ENCODE data around the gene CHST11.

CHST11 gene

DNA sequence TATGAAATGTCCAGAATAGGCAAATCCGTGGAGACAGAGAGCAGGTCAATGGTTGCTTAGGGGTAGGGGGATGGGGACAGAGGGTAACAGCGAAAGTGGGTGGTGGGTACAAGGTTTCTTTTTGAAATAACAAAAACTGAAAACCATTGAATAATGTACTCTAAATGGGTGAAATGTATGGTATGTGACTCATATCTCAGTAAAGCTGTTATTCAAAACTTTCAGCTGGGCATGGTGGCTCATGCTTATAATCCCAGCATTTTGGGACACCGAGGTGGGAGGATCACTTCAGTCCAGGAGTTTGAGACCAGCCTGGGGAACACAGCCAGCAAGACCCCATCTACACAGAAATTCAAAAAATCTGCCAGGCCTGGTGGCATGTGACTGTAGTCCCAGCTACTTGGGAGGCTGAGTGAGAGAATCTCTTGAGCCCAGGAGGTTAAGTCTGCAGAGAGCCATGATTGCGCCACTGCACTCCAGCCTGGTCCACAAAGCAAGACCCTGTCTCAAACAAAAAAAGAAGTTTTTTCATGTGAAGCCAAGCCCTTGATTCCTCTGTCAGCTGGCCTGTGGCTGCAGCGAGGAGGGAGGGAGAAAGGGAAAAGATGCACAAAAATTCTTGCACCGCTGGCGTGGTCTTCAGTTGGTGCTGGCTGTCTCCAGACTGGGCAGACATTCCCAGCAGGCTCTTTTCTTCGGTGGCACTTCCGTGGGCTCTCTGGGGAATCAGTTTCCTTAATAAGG, 253.1 kb downstream of the CHST11 start:
- no peak overlapping the region for H3K4me3 Mint-ChIP-seq
- no peaks in the 10 kb centered on the region for H3K27me3 Mint-ChIP-seq
- H3K36me3 Mint-ChIP-seq (ENCODE audit: low read depth), result no peaks in the 10 kb centered on the region
- no peak overlapping the region for H3K27ac Mint-ChIP-seq
- H3K4me1 Mint-ChIP-seq (ENCODE audit: low read depth), result peaks cover 40% of the 10 kb centered on the region
- H3K9me3 Mint-ChIP-seq, result no peaks in the 10 kb centered on the region

GRCh38 chr12:104710940-104711689, 254.4 kb downstream of the CHST11 start:
- H3K27ac Mint-ChIP-seq, result no peak overlapping the region
- H3K4me1 Mint-ChIP-seq (ENCODE audit: low read depth), result peaks cover 47% of the 10 kb centered on the region
- H3K27me3 Mint-ChIP-seq, result no peaks in the 10 kb centered on the region
- no peaks in the 10 kb centered on the region for H3K36me3 Mint-ChIP-seq (ENCODE audit: low read depth)
- no peaks in the 10 kb centered on the region for H3K9me3 Mint-ChIP-seq
- no peak overlapping the region for H3K4me3 Mint-ChIP-seq

DNA sequence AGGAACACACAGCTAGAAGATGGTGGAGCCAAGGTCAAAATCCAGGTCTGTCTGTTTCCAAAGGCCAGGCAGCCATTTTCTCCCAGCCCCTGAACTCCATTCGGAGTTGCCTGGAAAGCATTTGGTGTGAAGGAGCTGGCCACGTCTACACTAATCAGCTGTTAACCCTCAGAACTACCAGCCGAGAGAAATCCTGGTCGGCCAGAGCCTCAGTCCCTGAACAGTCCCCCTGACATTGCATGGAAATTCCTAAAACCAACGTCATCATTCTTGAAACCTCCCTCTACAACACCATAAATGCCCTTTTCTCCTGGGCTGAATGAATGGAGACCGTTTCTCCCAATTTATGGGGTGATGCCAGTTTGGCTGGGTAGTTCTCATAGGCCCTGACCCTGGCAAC, 255.7 kb downstream of the CHST11 start:
- H3K4me3 Mint-ChIP-seq, result no peak overlapping the region
- no peak overlapping the region for H3K27ac Mint-ChIP-seq
- peaks cover 40% of the 10 kb centered on the region for H3K4me1 Mint-ChIP-seq (ENCODE audit: low read depth)
- no peaks in the 10 kb centered on the region for H3K27me3 Mint-ChIP-seq
- H3K9me3 Mint-ChIP-seq, result no peaks in the 10 kb centered on the region
- H3K36me3 Mint-ChIP-seq (ENCODE audit: low read depth), result no peaks in the 10 kb centered on the region

- Mint-ChIP-seq H3K27ac (no peak overlapping the region), H3K4me3 (no peak overlapping the region), H3K9me3 (no peaks in the 10 kb centered on the region), H3K36me3 (ENCODE audit: low read depth) (no peaks in the 10 kb centered on the region), H3K27me3 (no peaks in the 10 kb centered on the region), H3K4me1 (ENCODE audit: low read depth) (peaks cover 35% of the 10 kb centered on the region)
Measured at GRCh38 chr12:104712968-104713367, 256.2 kb downstream of the CHST11 start.

DNA sequence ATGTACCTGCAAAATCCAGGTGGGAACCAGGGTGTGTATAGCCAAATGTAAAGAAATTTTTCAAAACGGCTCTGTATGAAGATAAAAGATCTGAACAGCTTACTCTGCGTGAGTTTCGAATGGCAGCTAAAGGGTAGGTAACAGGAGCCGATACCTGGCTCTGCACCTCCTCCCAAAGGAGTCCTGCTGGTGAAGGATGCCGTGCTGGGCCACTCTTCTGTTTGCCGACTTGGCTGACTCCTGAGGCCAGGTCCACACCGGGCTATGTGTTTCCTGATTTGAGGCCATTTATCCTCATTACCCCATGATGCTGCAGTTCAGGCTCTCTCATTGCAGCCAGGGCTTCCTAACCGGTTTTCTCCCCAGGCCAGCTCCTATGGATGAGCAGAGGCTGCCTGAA, 256.7 kb downstream of the CHST11 start:
- H3K27ac Mint-ChIP-seq, result no peak overlapping the region
- H3K9me3 Mint-ChIP-seq, result no peaks in the 10 kb centered on the region
- H3K4me3 Mint-ChIP-seq, result no peak overlapping the region
- peaks cover 33% of the 10 kb centered on the region for H3K4me1 Mint-ChIP-seq (ENCODE audit: low read depth)
- H3K36me3 Mint-ChIP-seq (ENCODE audit: low read depth), result no peaks in the 10 kb centered on the region
- H3K27me3 Mint-ChIP-seq, result no peaks in the 10 kb centered on the region

DNA sequence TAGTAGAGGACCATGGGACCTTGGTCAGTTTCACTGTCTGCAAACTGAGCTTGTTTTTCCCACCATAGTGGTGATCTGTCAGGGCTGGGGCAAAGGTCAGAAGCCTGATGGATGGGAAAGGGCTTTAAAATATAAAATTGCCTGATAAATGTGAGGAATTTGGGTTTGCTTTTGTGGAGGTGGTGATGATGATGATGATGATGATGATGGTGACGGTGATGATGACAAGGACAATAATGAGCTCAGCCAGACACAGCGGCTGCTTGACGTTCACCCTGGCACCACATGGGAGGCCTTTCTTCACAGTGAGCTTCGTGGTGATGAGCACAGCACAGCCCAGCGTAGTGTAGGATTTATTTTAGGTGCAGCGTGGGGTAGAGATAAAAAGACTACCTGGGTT, 257.6 kb downstream of the CHST11 start:
- Mint-ChIP-seq H3K4me3 (no peak overlapping the region), H3K27ac (peak overlapping the region; percentile 5), H3K36me3 (ENCODE audit: low read depth) (no peaks in the 10 kb centered on the region), H3K4me1 (ENCODE audit: low read depth) (peaks cover 26% of the 10 kb centered on the region), H3K27me3 (no peaks in the 10 kb centered on the region), H3K9me3 (no peaks in the 10 kb centered on the region)

GRCh38 chr12:104716172-104716571, 259.4 kb downstream of the CHST11 start:
- H3K27me3 Mint-ChIP-seq, result no peaks in the 10 kb centered on the region
- H3K4me3 Mint-ChIP-seq, result no peak overlapping the region
- H3K27ac Mint-ChIP-seq, result no peak overlapping the region
- peaks cover 35% of the 10 kb centered on the region for H3K4me1 Mint-ChIP-seq (ENCODE audit: low read depth)
- no peaks in the 10 kb centered on the region for H3K9me3 Mint-ChIP-seq
- H3K36me3 Mint-ChIP-seq (ENCODE audit: low read depth), result no peaks in the 10 kb centered on the region

DNA sequence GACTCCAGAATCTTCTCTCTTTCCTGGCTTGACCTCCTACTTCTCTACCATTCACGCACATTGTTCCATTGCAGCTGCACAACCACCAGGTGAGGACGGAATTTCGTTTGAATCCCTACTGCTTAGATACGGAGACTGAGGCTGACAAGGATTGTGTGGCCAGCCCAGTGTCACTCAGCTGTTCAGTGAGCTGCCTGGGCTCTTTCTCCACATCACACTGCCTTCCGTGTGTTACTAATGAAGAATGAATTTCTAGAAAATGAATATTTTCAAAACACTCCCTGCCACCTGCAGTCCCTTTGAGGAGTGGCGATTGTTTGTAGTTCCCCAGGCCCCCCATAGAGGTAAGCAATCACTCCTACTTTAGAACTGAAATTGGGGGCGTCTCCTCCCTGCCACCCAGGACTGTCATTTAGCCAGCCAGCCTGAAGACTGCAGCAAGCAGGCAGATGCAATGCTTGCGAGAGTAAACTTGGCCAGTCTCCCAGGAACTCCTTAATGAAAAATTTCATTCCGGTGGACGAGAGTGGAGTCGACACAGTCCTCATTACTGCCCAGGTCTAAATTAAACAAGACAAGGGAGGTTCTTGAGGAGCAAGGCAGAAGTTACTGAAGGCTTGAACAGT, 261.7 kb downstream of the CHST11 start:
- Mint-ChIP-seq H3K27ac (no peak overlapping the region), H3K4me3 (no peak overlapping the region), H3K27me3 (no peaks in the 10 kb centered on the region), H3K4me1 (ENCODE audit: low read depth) (peaks cover 57% of the 10 kb centered on the region), H3K9me3 (no peaks in the 10 kb centered on the region), H3K36me3 (ENCODE audit: low read depth) (no peaks in the 10 kb centered on the region)

GRCh38 chr12:104719700-104720338, 263.1 kb downstream of the CHST11 start:
- Mint-ChIP-seq H3K27ac (peak overlapping the region; percentile 92), H3K27me3 (no peaks in the 10 kb centered on the region), H3K9me3 (no peaks in the 10 kb centered on the region), H3K36me3 (ENCODE audit: low read depth) (no peaks in the 10 kb centered on the region), H3K4me1 (ENCODE audit: low read depth) (peaks cover 56% of the 10 kb centered on the region), H3K4me3 (peak overlapping the region; percentile 83)

- Mint-ChIP-seq H3K4me3 (peak overlapping the region; percentile 83), H3K4me1 (ENCODE audit: low read depth) (peaks cover 55% of the 10 kb centered on the region), H3K36me3 (ENCODE audit: low read depth) (no peaks in the 10 kb centered on the region), H3K9me3 (no peaks in the 10 kb centered on the region), H3K27me3 (no peaks in the 10 kb centered on the region), H3K27ac (peak overlapping the region; percentile 92)
Measured at GRCh38 chr12:104720339-104721038, 263.7 kb downstream of the CHST11 start.

DNA sequence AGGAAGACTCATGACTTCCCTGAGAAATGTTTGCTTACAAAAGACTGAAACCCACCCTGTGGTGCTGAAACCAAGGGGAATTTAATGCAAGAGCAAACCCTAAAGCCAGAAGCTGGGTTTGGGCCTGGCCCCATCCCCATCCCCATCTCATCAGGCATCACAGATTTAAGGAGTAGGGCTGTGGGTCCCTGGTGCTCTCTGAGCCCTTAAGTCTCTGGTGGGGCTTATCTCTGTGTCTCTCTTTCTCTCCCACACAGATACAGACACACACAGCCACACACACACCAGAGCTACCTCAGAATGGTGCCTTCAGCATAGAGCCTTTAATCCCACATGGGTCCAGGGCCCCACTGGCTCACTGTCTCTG, 264.3 kb downstream of the CHST11 start:
- H3K27me3 Mint-ChIP-seq, result no peaks in the 10 kb centered on the region
- peak overlapping the region; percentile 83 for H3K4me3 Mint-ChIP-seq
- no peaks in the 10 kb centered on the region for H3K36me3 Mint-ChIP-seq (ENCODE audit: low read depth)
- no peaks in the 10 kb centered on the region for H3K9me3 Mint-ChIP-seq
- peak overlapping the region; percentile 92 for H3K27ac Mint-ChIP-seq
- H3K4me1 Mint-ChIP-seq (ENCODE audit: low read depth), result peaks cover 50% of the 10 kb centered on the region

- H3K9me3 Mint-ChIP-seq, result no peaks in the 10 kb centered on the region
- no peaks in the 10 kb centered on the region for H3K36me3 Mint-ChIP-seq (ENCODE audit: low read depth)
- peak overlapping the region; percentile 83 for H3K4me3 Mint-ChIP-seq
- H3K4me1 Mint-ChIP-seq (ENCODE audit: low read depth), result peaks cover 44% of the 10 kb centered on the region
- H3K27me3 Mint-ChIP-seq, result no peaks in the 10 kb centered on the region
- H3K27ac Mint-ChIP-seq, result peak overlapping the region; percentile 92
Measured at GRCh38 chr12:104721936-104722335, 265.2 kb downstream of the CHST11 start.

DNA sequence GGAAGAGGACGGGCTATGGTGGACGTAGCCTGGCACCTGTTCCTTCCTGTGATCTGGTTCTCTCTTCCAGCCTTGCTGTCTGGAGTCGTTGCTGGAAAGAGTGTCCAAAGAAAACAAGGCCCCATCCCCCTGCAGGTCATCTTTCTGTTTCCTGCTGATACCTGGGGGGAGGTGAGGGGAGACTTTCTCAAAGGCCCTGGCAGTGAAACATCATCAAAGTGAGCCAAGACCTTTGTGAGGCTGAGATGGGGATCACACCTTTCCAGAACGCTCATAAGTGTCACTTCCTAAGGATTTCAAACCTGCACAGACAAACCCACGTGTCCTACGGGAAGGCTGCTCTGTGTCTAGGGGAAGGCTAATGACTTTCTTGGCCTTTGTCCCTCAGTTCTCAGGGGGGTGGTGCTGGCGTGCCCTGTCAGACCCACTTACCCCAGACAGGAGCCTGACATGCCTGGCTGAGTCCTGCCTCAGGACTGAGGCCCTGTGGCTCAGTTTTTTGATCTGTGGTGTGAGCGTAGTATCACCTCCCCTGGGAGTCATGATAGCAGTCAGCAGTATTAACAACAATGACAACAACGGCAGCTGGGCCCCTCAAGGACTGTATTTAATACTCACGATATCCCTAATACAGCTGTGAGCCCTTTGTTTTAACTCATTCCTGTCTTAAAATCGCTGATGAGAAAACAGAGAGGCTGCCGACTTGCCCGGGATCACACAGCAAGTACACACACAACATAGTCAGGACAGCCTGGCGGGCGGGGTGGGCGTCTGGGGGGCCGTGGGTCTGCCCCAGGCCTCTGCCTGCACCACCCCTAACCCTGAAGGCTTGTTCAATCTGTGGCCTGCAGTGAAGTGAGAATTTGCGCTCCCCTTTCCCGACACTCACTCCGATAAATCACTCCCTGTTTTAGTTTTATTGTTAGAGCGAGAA, 266.1 kb downstream of the CHST11 start:
- no peaks in the 10 kb centered on the region for H3K27me3 Mint-ChIP-seq
- H3K4me3 Mint-ChIP-seq, result no peak overlapping the region
- H3K9me3 Mint-ChIP-seq, result no peaks in the 10 kb centered on the region
- H3K4me1 Mint-ChIP-seq (ENCODE audit: low read depth), result peaks cover 44% of the 10 kb centered on the region
- no peaks in the 10 kb centered on the region for H3K36me3 Mint-ChIP-seq (ENCODE audit: low read depth)
- peak overlapping the region; percentile 28 for H3K27ac Mint-ChIP-seq

GRCh38 chr12:104723895-104724294, 267.1 kb downstream of the CHST11 start:
- H3K27me3 Mint-ChIP-seq, result no peaks in the 10 kb centered on the region
- peaks cover 44% of the 10 kb centered on the region for H3K4me1 Mint-ChIP-seq (ENCODE audit: low read depth)
- no peak overlapping the region for H3K27ac Mint-ChIP-seq
- H3K36me3 Mint-ChIP-seq (ENCODE audit: low read depth), result no peaks in the 10 kb centered on the region
- H3K9me3 Mint-ChIP-seq, result no peaks in the 10 kb centered on the region
- H3K4me3 Mint-ChIP-seq, result no peak overlapping the region
